ENCODE data around the gene TNFSF8.

- TF ChIP-seq EZH2 (IDR thresholded peaks at IDR 0.05; ENCODE audit: low read depth): no peak
- TF ChIP-seq CTCF (conservative IDR thresholded peaks at IDR 0.05): no peak
Observed at GRCh38 chr9:114953046-114953445, 22.7 kb upstream of the TNFSF8 start.

Measured in PC-9 (cell line).